Measurements from ENCODE around the gene INPP5E.

DNA sequence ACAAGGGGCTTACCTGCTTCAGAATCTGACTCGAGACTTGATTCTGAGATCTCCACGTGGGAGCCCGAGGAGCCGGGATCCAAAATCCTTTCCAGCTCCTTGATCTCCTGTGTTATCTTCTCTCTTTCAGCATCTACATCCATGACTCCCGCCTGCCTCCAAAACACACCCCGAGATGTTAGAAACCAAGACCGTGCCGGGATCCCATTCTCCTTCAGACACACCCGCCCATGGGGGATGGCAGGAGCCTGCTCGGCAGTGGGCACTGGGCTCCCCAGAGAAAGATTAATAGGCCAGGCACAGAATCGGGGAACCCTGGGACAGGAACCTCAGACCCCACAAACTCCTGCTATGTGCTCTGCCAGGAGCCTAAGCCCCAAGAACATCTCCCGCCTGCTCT lies 41.4 kb downstream of the INPP5E start:
- TF ChIP-seq, protein P1, sequence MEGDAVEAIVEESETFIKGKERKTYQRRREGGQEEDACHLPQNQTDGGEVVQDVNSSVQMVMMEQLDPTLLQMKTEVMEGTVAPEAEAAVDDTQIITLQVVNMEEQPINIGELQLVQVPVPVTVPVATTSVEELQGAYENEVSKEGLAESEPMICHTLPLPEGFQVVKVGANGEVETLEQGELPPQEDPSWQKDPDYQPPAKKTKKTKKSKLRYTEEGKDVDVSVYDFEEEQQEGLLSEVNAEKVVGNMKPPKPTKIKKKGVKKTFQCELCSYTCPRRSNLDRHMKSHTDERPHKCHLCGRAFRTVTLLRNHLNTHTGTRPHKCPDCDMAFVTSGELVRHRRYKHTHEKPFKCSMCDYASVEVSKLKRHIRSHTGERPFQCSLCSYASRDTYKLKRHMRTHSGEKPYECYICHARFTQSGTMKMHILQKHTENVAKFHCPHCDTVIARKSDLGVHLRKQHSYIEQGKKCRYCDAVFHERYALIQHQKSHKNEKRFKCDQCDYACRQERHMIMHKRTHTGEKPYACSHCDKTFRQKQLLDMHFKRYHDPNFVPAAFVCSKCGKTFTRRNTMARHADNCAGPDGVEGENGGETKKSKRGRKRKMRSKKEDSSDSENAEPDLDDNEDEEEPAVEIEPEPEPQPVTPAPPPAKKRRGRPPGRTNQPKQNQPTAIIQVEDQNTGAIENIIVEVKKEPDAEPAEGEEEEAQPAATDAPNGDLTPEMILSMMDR (conservative IDR thresholded peaks at IDR 0.05; ENCODE audit: low read length): no peak
- no peak for TF ChIP-seq EZH2phosphoT487 (IDR thresholded peaks at IDR 0.05; ENCODE audit: borderline replicate concordance)
